Measurements from ENCODE around the gene ADGRG1. TPM values are rescaled to one million over a fixed set of nuclear protein-coding genes. Genes with fewer than 3 reads are reported as not detected.
"Not testable (repeated sequence)": the region's sequence is repeated elsewhere in the genome, so short reads cannot be mapped to it uniquely, and the experiment has no call there.

The ADGRG1 gene
- 0.47 TPM in 1 of 2 replicates, not detected in the other for total RNA-seq (2014; rRNA removed; shearing (Covaris generic))

DNA sequence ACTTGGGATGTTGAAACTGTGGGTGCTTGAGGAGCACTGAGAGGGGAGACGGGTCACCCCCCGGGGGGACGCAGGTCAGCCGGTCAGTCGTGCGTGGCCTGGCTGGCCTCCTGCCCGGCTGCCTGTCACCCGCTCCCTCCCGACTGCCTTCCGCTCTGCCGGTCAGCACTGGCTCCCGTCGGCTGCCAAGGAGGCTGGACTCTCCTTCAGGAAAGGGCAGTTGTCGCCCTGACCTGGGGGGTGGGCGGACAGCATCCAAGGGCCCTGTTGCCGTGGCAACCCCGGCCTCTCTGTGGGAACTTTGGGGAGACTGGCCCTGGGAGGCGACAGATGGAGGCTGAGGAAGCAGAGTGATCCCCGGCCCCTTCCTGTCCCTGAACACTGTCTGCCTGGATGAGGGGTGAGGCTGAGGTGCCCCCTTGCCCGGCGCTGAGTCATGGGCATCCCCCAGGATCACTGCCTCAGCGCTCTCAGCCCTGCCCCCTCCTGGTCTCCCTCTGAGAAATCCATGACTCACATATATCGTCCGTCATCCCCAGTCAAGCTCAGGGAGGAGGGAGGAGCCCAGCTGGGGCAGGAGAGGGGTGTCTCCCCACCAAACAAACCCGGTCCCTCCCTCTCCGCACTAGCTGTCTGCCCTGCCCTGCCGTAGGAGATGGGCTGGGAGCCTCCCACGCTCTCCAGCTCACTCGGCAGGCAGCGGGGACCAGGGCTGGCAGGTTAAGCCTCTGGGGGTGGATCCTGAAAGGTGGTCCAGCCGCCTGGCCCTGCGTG is at the start of gene ADGRG1:
ADGRG1 (plus strand) TSS at position 623 of the 774 bp plus-strand sequence. CDS start 21,658 bp downstream, outside the sequence.
- Histone ChIP-seq H3K27me3 (replicated peaks) (no peaks in the 10 kb centered on the region), H3K9me3 (replicated peaks) (no peaks in the 10 kb centered on the region), H3K4me1 (replicated peaks) (peaks cover 25% of the 10 kb centered on the region), H3K36me3 (no peaks in the 10 kb centered on the region), H3K4me3 (no peak within 1 kb of the TSS), H3K27ac (peak within 1 kb of the TSS; percentile 63)
- DNase-seq (ENCODE audit: low read depth in 1 of 2, low spot score in 2 of 2) = peak; percentile 90 to 93

DNA sequence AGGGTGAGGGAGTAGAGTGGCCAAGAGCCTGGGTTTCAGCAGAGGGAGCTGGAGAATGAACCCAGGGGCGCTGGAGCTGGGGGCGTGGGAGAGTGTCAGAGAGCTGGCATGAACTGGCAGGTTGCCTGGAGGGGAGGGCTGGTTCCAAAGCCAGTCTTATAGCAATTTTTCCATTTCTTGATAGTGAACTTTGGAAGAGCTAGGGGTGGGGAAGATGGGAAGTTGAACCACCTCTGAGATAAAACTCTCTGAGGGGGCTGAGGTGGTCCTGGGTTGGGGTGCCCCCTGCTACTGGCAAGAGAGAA is 49.1 kb upstream of the ADGRG1 start:
- no peak overlapping the region for H3K27ac ChIP-seq
- no peaks in the 10 kb centered on the region for H3K36me3 ChIP-seq

DNA sequence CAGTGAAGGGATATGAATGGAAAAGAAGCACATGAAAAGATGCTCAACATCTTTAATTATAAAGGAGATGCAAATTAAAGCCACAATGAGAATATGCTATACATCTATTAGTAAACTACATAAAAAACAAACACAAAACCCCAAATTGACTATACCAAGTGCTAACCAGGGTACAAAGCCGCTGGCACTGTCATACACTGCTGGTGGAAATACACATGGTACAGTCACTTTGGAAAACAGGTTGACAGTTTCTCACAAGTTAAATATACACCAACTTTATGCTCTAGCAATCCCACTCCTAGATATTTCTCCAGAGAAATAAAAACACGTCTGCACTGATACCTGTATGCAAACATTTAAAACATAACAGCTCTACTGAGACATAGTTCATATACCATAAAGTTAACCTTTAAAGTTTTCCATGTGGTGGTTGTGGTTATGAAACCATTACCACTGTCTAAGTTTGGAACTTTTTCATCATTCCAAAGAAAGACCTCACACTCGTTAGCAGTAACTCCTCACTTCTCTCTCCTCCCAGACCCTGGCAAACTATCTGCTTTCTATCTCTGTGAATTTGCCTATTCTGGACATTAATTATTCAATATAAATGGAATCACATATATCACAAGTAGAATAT is 43.3 kb upstream of the ADGRG1 start:
- H3K36me3 ChIP-seq = no peaks in the 10 kb centered on the region
- H3K27me3 ChIP-seq (replicated peaks) = peaks cover 11% of the 10 kb centered on the region
- H3K4me1 ChIP-seq (replicated peaks) = peaks cover 1% of the 10 kb centered on the region
- H3K9me3 ChIP-seq (replicated peaks) = no peaks in the 10 kb centered on the region
- no peak overlapping the region for H3K4me3 ChIP-seq
- no peak for DNase-seq (ENCODE audit: low read depth in 1 of 2, low spot score in 2 of 2)
- H3K27ac ChIP-seq = no peak overlapping the region

More for the DNA sequence above, 49.1 kb upstream of the ADGRG1 start:
- Histone ChIP-seq H3K4me3 (no peak overlapping the region), H3K9me3 (replicated peaks) (no peaks in the 10 kb centered on the region), H3K27me3 (replicated peaks) (peaks cover 4% of the 10 kb centered on the region; the same call in 1 of the 2 replicates), H3K4me1 (replicated peaks) (no peaks in the 10 kb centered on the region)
- peak in 1 of 2 experiments; percentile 28 for DNase-seq (ENCODE audit: low read depth in 1 of 2, low spot score in 2 of 2)

DNA sequence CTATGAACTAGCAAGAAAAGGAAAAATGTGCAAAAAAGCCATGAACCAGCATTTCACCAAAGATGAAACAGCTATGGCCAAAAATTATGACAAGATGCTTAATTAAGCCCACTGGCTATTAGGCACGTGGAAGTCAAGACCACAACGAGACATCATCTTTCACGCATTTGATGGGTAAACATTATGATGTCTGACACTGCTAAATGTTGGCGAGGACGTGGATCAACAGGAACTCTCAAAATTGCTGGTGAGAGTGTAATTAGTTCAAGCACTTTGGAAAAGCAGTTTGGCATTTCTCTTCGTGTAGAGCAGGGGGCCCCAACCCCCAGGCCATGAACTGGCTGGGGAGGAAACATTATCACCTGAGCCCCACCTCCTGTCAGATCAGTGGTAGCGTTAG is 39.6 kb upstream of the ADGRG1 start:
- H3K4me1 ChIP-seq (replicated peaks) = peaks cover 16% of the 10 kb centered on the region
- no peaks in the 10 kb centered on the region for H3K36me3 ChIP-seq
- H3K27me3 ChIP-seq (replicated peaks) = peaks cover 7% of the 10 kb centered on the region
- no peaks in the 10 kb centered on the region for H3K9me3 ChIP-seq (replicated peaks)
- no peak for DNase-seq (ENCODE audit: low read depth in 1 of 2, low spot score in 2 of 2)
- H3K4me3 ChIP-seq = no peak overlapping the region
- H3K27ac ChIP-seq = no peak overlapping the region

GRCh38 chr16:57589374-57589773 is 39.1 kb upstream of the ADGRG1 start:
- Histone ChIP-seq H3K4me3 (no peak overlapping the region), H3K36me3 (no peaks in the 10 kb centered on the region), H3K27ac (no peak overlapping the region), H3K9me3 (replicated peaks) (no peaks in the 10 kb centered on the region), H3K4me1 (replicated peaks) (peaks cover 16% of the 10 kb centered on the region), H3K27me3 (replicated peaks) (peaks cover 7% of the 10 kb centered on the region)
- DNase-seq (ENCODE audit: low read depth in 1 of 2, low spot score in 2 of 2) = peak in 1 of 2 experiments; percentile 6

DNA sequence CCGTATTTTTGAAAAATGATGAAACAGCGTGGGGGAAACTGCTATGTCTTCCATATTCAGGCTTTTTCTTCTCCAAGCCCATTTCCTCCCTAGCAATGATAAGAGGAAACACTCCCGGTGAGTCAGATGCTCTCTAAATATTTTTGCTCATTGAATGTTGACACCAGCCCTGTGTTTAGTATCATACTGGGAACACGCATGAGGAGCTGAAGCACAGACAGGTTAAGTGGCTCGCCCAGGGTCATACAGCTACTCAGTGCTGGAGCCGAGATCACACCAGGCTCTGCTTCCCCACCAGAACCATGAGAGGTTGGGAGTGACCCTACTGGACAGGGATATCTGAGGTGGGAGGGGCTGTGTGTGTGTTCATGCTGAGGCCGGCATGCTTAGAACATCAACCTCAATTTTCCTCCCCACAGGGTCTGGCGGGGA is 37.8 kb upstream of the ADGRG1 start:
- DNase-seq (ENCODE audit: low read depth in 1 of 2, low spot score in 2 of 2) = peak; percentile 44 to 46
- Histone ChIP-seq H3K4me1 (replicated peaks) (peaks cover 16% of the 10 kb centered on the region), H3K9me3 (replicated peaks) (0 out of 2 replicates have a peak, but pooled peaks cover 2% of the 10 kb centered on the region), H3K4me3 (no peak overlapping the region), H3K27me3 (replicated peaks) (no peaks in the 10 kb centered on the region), H3K27ac (peak overlapping the region; percentile 24), H3K36me3 (no peaks in the 10 kb centered on the region)

DNA sequence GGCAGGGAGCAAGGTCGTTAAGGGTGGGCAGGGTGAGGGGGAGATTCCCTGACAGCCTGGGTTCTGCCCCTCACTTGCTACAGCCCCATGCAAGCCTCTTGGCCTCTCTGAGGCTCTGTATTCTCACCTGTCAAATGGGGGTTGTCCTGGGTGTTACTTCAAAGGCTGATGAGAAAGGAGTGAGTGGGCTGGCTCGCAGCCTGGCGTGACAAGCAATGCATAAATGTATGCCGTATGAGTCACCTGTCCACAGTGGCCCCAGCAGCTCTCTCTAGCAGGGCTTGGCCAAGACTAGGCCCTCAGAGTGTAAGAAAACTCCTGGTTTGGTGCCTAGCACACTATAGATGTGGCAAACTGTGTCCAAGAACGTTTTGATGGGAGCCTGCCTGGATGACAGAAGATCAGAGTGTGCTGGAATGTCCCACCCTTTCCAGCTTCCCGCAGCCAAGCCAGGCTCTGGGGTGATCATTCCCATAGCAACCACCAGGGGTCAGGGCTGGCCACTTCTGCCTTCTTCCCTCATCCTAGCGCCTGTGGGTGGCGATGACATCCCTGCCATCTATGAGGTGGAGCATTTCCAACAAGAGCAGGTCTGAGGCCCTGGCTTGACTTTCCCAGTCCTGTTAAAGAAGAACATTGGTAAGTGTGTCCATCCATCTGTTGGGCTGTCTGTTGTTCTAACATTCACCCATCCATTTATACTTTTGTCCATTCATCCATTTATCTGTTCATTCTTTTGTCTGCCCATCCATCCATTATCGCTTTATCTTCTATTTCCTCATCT is 37.2 kb upstream of the ADGRG1 start:
- no peaks in the 10 kb centered on the region for H3K36me3 ChIP-seq
- no peak overlapping the region for H3K4me3 ChIP-seq
- peak overlapping the region; percentile 24 for H3K27ac ChIP-seq
- 0 out of 2 replicates have a peak, but pooled peaks cover 2% of the 10 kb centered on the region for H3K9me3 ChIP-seq (replicated peaks)
- H3K27me3 ChIP-seq (replicated peaks) = no peaks in the 10 kb centered on the region
- H3K4me1 ChIP-seq (replicated peaks) = peaks cover 16% of the 10 kb centered on the region
- peak; percentile 80 to 83 for DNase-seq (ENCODE audit: low read depth in 1 of 2, low spot score in 2 of 2)

DNA sequence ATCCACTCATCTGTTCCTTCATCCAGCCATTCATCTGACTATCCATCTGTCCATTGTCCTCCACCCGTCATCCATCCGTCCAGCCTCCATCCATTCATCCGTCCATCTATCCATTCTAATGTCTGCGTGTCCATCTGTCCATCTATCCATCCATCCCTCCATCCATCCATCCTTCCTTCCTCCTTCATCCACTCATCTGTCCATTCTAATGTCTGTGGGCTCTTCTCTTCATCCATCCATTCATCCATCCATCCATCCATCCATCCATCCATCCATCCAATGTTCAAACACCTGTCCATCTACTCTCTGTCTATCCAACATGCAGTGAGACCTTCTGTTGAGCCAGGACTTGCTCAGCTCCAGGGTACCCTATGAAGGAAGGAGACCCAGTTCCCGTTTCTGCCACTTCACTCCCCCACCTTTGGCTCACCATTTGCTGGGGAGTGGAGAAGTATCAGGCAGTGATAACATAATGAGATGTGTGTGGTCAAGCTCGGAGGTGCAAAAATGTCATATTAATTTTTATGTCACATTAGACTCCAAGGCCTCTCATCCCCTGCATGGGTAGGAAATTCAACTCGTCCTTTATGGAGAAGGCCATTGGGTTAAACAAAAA is 36.5 kb upstream of the ADGRG1 start:
- Histone ChIP-seq H3K4me1 (replicated peaks) (peaks cover 16% of the 10 kb centered on the region), H3K36me3 (no peaks in the 10 kb centered on the region), H3K27ac (no peak overlapping the region), H3K9me3 (replicated peaks) (0 out of 2 replicates have a peak, but pooled peaks cover 2% of the 10 kb centered on the region), H3K27me3 (replicated peaks) (peaks cover 1% of the 10 kb centered on the region; the same call in 1 of the 2 replicates), H3K4me3 (no peak overlapping the region)
- no peak for DNase-seq (ENCODE audit: low read depth in 1 of 2, low spot score in 2 of 2)

- 0 out of 2 replicates have a peak, but pooled peaks cover 2% of the 10 kb centered on the region for H3K9me3 ChIP-seq (replicated peaks)
- no peaks in the 10 kb centered on the region for H3K36me3 ChIP-seq
- no peak overlapping the region for H3K27ac ChIP-seq
- no peak overlapping the region for H3K4me3 ChIP-seq
- no peak for DNase-seq (ENCODE audit: low read depth in 1 of 2, low spot score in 2 of 2)
- peaks cover 7% of the 10 kb centered on the region; the same call in 1 of the 2 replicates for H3K27me3 ChIP-seq (replicated peaks)
- peaks cover 16% of the 10 kb centered on the region for H3K4me1 ChIP-seq (replicated peaks)
Observed at GRCh38 chr16:57592591-57593003, 35.8 kb upstream of the ADGRG1 start.

DNA sequence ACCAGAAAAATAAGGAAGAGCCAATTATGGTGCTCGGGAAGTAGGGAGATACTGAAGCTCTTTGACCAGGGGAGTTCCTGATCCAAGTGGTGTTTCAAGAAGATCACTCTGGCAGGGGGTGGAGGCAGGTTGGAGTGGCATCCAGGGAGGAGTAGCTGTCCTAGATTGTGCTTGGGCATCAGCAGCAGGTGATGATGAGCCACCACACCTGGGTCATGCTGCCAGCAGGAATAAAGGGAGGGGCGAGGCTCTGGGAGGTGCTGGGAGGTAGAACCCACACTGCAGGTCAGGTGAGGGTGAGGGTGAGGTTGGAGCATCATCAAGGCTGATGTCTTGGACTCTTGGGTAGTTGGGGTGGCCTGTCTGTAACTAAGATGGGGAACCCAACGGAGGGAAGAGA is 35.4 kb upstream of the ADGRG1 start:
- Histone ChIP-seq H3K27me3 (replicated peaks) (peaks cover 8% of the 10 kb centered on the region; the same call in 1 of the 2 replicates), H3K36me3 (no peaks in the 10 kb centered on the region), H3K4me1 (replicated peaks) (peaks cover 16% of the 10 kb centered on the region), H3K4me3 (no peak overlapping the region), H3K27ac (no peak overlapping the region), H3K9me3 (replicated peaks) (0 out of 2 replicates have a peak, but pooled peaks cover 2% of the 10 kb centered on the region)
- no peak for DNase-seq (ENCODE audit: low read depth in 1 of 2, low spot score in 2 of 2)

DNA sequence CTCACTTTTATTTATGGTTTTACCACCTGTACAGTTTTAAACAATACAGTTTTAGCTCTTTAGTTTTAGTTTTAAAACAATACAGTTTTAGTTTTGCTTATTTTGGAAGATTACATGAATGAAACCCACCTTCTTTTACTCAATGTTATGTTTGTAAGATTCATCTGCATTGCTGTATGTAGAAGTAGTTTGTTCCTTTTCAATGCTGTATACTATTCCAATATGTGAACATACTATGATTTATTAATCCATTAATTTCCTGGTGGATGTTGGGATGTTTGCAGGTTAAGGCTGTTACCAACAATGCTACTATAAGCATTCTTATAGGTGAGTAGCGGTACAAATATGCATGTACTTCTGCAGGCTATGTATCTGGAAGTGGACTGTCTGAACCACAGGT is 34.4 kb upstream of the ADGRG1 start:
- H3K27me3 ChIP-seq (replicated peaks) = peaks cover 8% of the 10 kb centered on the region; the same call in 1 of the 2 replicates
- no peaks in the 10 kb centered on the region for H3K36me3 ChIP-seq
- no peak for DNase-seq (ENCODE audit: low read depth in 1 of 2, low spot score in 2 of 2)
- H3K9me3 ChIP-seq (replicated peaks) = 0 out of 2 replicates have a peak, but pooled peaks cover 2% of the 10 kb centered on the region
- H3K4me3 ChIP-seq = no peak overlapping the region
- H3K4me1 ChIP-seq (replicated peaks) = peaks cover 16% of the 10 kb centered on the region
- H3K27ac ChIP-seq = no peak overlapping the region

DNA sequence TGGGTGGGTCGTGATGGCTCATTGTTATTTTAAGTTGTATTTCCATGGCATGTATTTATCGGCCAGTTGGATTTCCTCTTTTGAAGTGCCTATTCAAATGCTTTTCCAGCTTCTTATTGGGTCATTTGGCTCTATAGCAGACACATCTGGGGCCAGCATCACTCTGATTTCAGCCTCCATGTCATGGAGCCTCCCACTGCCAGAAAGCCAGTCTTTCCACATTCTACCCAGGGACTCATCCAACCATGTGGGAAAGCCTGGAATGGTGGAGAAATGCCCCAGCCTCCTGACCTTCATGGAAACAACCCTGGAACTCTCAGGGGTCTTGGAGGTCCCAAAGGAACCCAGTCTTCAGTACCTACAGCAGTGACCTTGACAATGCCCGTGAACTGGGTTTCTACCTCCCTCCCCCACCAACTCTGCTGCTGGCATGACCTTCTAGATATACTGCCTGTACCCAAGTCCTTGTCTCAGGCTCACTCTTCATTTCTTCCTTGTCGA is 33.8 kb upstream of the ADGRG1 start:
- H3K4me1 ChIP-seq (replicated peaks) = peaks cover 16% of the 10 kb centered on the region

DNA sequence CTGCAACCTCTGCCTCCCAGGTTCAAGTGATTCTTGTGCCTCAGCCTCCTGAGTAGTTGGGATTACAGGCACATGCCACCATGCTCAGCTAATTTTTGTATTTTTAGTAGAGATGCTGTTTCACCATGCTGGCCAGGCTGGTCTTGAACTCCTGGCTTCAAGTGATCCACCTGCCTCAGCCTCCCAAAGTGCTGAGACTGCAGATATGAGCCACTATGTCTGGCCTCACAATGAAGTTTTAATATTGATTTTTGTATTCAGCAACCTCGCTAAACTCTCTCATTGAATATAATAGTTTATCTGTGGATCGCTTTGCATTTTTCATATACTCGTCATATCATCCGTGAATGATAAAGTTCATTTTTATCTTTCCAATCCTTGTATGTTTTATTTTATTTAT is 32.2 kb upstream of the ADGRG1 start:
- not testable (repeated sequence) for H3K36me3 ChIP-seq
- DNase-seq (ENCODE audit: low read depth in 1 of 2, low spot score in 2 of 2) = peak in 1 of 2 experiments; percentile 7

More for the DNA sequence above, 33.8 kb upstream of the ADGRG1 start:
- peak in 1 of 2 experiments; percentile 9 for DNase-seq (ENCODE audit: low read depth in 1 of 2, low spot score in 2 of 2)
- Histone ChIP-seq H3K36me3 (no peaks in the 10 kb centered on the region), H3K9me3 (replicated peaks) (0 out of 2 replicates have a peak, but pooled peaks cover 2% of the 10 kb centered on the region), H3K27me3 (replicated peaks) (peaks cover 8% of the 10 kb centered on the region; the same call in 1 of the 2 replicates), H3K4me3 (no peak overlapping the region), H3K27ac (no peak overlapping the region)

More for the DNA sequence above, 32.2 kb upstream of the ADGRG1 start:
- not testable (repeated sequence) for H3K27ac ChIP-seq; H3K4me1 ChIP-seq (replicated peaks); H3K9me3 ChIP-seq (replicated peaks); H3K4me3 ChIP-seq; H3K27me3 ChIP-seq (replicated peaks)
